Measurements from ENCODE around the gene ARL10. TPM values are rescaled to one million over a fixed set of nuclear protein-coding genes. Genes with fewer than 3 reads are reported as not detected.

The ARL10 gene
- total RNA-seq, 3 donors from 2014 or later, result 2.1 to 12.2 (median 2.3) TPM

GRCh38 chr5:176373100-176373818 is 8.0 kb downstream of the ARL10 start:
- Histone ChIP-seq H3K36me3 (ENCODE audit: low read depth) (no peaks in the 10 kb centered on the region), H3K9me3 (no peaks in the 10 kb centered on the region), H3K4me3 (no peak overlapping the region), H3K4me1 (ENCODE audit: low read depth) (no peaks in the 10 kb centered on the region)
- ATAC-seq (no peak), DNase-seq (no peak)
- TF ChIP-seq CTCF (IDR thresholded peaks at IDR 0.05), result no peak
- intact Hi-C loops (cut with DNase I, micrococcal nuclease), result no loop called here

GRCh38 chr5:176379881-176380280 is 14.6 kb downstream of the ARL10 start:
- no peak for ATAC-seq
- Histone ChIP-seq H3K4me3 (no peak overlapping the region), H3K36me3 (ENCODE audit: low read depth) (no peaks in the 10 kb centered on the region), H3K4me1 (ENCODE audit: low read depth) (no peaks in the 10 kb centered on the region), H3K9me3 (no peaks in the 10 kb centered on the region)
- intact Hi-C loops (cut with DNase I, micrococcal nuclease), result no loop called here
- DNase-seq, result no peak
- no peak for TF ChIP-seq CTCF (IDR thresholded peaks at IDR 0.05)

- TF ChIP-seq CTCF (IDR thresholded peaks at IDR 0.05), result no peak
- no peak for ATAC-seq
- H3K4me3 ChIP-seq, result no peak overlapping the region
- DNase-seq, result no peak
- H3K36me3 ChIP-seq (ENCODE audit: low read depth), result no peaks in the 10 kb centered on the region
- intact Hi-C loops (cut with DNase I, micrococcal nuclease), result no loop called here
- no peaks in the 10 kb centered on the region for H3K4me1 ChIP-seq (ENCODE audit: low read depth)
- H3K9me3 ChIP-seq, result no peaks in the 10 kb centered on the region
Measured at GRCh38 chr5:176381423-176381822, 16.1 kb downstream of the ARL10 start.

GRCh38 chr5:176381979-176382378 is 16.7 kb downstream of the ARL10 start:
- intact Hi-C loops (cut with DNase I, micrococcal nuclease), result no loop called here
- Histone ChIP-seq H3K36me3 (ENCODE audit: low read depth) (no peaks in the 10 kb centered on the region), H3K9me3 (no peaks in the 10 kb centered on the region), H3K4me1 (ENCODE audit: low read depth) (peaks cover 2% of the 10 kb centered on the region), H3K4me3 (no peak overlapping the region)
- TF ChIP-seq CTCF (IDR thresholded peaks at IDR 0.05), result no peak
- ATAC-seq (no peak), DNase-seq (no peak)

- Histone ChIP-seq H3K4me1 (ENCODE audit: low read depth) (peaks cover 9% of the 10 kb centered on the region), H3K9me3 (no peaks in the 10 kb centered on the region), H3K4me3 (no peak overlapping the region), H3K36me3 (ENCODE audit: low read depth) (no peaks in the 10 kb centered on the region)
- no peak for ATAC-seq
- no peak for DNase-seq
- no peak for TF ChIP-seq CTCF (IDR thresholded peaks at IDR 0.05)
- intact Hi-C loops (cut with DNase I, micrococcal nuclease), result no loop called here
Measured at GRCh38 chr5:176382721-176383120, 17.4 kb downstream of the ARL10 start.

Data from mucosa of descending colon (tissue), 3 donors.